Activated CD8-positive, alpha-beta memory T cell treated with anti-CD3 and anti-CD28 coated beads, Interleukin-2, amount 50 U/mL, for 48 hours (primary cell): ENCODE results near the gene CCDC88B.
"Not testable (repeated sequence)": the region's sequence is repeated elsewhere in the genome, so short reads cannot be mapped to it uniquely, and the experiment has no call there.

ENCODE experiments used
- DNase-seq: peaks from one replicate; pipeline ENCODE4 v3.0.0-alpha.2; 2020

CCDC88B gene

GRCh38 chr11:64305691-64306562 lies 34.1 kb upstream of the CCDC88B start:
- peak; percentile 84 for DNase-seq

- DNase-seq, result no peak
Observed at GRCh38 chr11:64306563-64306875, 33.5 kb upstream of the CCDC88B start.

GRCh38 chr11:64306876-64307622 lies 33.0 kb upstream of the CCDC88B start:
- DNase-seq, result no peak

- DNase-seq, result not testable (repeated sequence)
Observed at GRCh38 chr11:64307795-64308194, 32.2 kb upstream of the CCDC88B start.

GRCh38 chr11:64312947-64313346 lies 27.1 kb upstream of the CCDC88B start:
- DNase-seq, result no peak

- no peak for DNase-seq
Observed at GRCh38 chr11:64313491-64314145, 26.4 kb upstream of the CCDC88B start.

GRCh38 chr11:64314146-64314804 lies 25.7 kb upstream of the CCDC88B start:
- DNase-seq, result no peak

- no peak for DNase-seq
Observed at GRCh38 chr11:64314805-64315561, 25.0 kb upstream of the CCDC88B start.

- not testable (repeated sequence) for DNase-seq
Observed at GRCh38 chr11:64315667-64316526, 24.1 kb upstream of the CCDC88B start.

- DNase-seq, result no peak
Observed at GRCh38 chr11:64316672-64317324, 23.2 kb upstream of the CCDC88B start.

- DNase-seq, result peak; percentile 94
Observed at GRCh38 chr11:64317325-64317960, 22.6 kb upstream of the CCDC88B start, which contains the start of gene TRMT112. TRMT112 (minus strand) TSS chr11:64317559; CDS start chr11:64317526, 33 bp downstream.

- DNase-seq, result peak; percentile 97
Observed at GRCh38 chr11:64317961-64318765, 21.8 kb upstream of the CCDC88B start, which contains the start of gene PRDX5. PRDX5 (plus strand) TSS chr11:64318121; CDS start chr11:64318216, 95 bp downstream.

GRCh38 chr11:64318766-64319761 lies 20.9 kb upstream of the CCDC88B start:
- no peak for DNase-seq

- DNase-seq, result no peak
Observed at GRCh38 chr11:64320556-64320955, 19.4 kb upstream of the CCDC88B start.

GRCh38 chr11:64321026-64321425 lies 19.0 kb upstream of the CCDC88B start:
- no peak for DNase-seq

- no peak for DNase-seq
Observed at GRCh38 chr11:64321533-64321932, 18.5 kb upstream of the CCDC88B start.

GRCh38 chr11:64322925-64323260 lies 17.1 kb upstream of the CCDC88B start:
- no peak for DNase-seq

GRCh38 chr11:64323373-64323772 lies 16.6 kb upstream of the CCDC88B start:
- DNase-seq, result no peak
